ENCODE measurements around the gene ERFL.
A peak's percentile ranks its signal among the peaks of the same experiment; 100 is the strongest.

Gene ERFL

GRCh38 chr19:41907994-41908615 is 20.1 kb downstream of the ERFL start:
- DNase-seq (no peak), ATAC-seq (replicated peaks) (no peak)
- Mint-ChIP-seq H3K4me3 (no peak overlapping the region), H3K27ac (peak overlapping the region; percentile 83), H3K4me1 (peaks cover 45 to 57% of the 10 kb centered on the region in 2 donors), H3K27me3 (peaks cover 6 to 12% of the 10 kb centered on the region in 2 donors), H3K36me3 (peaks cover 30 to 58% of the 10 kb centered on the region in 2 donors), H3K9me3 (no peaks in the 10 kb centered on the region)

- DNase-seq = no peak
- no peak overlapping the region for H3K4me3 Mint-ChIP-seq
- peak overlapping the region; percentile 28 for H3K27ac Mint-ChIP-seq
- H3K36me3 Mint-ChIP-seq = peaks cover 34 to 67% of the 10 kb centered on the region in 2 donors
- H3K9me3 Mint-ChIP-seq = no peaks in the 10 kb centered on the region
- peaks cover 39 to 52% of the 10 kb centered on the region in 2 donors for H3K4me1 Mint-ChIP-seq
- ATAC-seq (replicated peaks) = no peak
- peaks cover 4 to 6% of the 10 kb centered on the region in 2 donors for H3K27me3 Mint-ChIP-seq
Measured at GRCh38 chr19:41906916-41907680, 21.2 kb downstream of the ERFL start.

- Mint-ChIP-seq H3K36me3 (peaks cover 39 to 73% of the 10 kb centered on the region in 2 donors), H3K9me3 (no peaks in the 10 kb centered on the region), H3K4me3 (no peak overlapping the region), H3K27ac (no peak overlapping the region), H3K27me3 (no peaks in the 10 kb centered on the region), H3K4me1 (peaks cover 36 to 44% of the 10 kb centered on the region in 2 donors)
- ATAC-seq (replicated peaks) = no peak
- DNase-seq = no peak
Measured at GRCh38 chr19:41906271-41906670, 22.0 kb downstream of the ERFL start.

- peaks cover 41 to 68% of the 10 kb centered on the region in 2 donors for H3K36me3 Mint-ChIP-seq
- no peaks in the 10 kb centered on the region for H3K27me3 Mint-ChIP-seq
- peaks cover 28 to 36% of the 10 kb centered on the region in 2 donors for H3K4me1 Mint-ChIP-seq
- ATAC-seq (replicated peaks) = no peak
- no peak for DNase-seq
- H3K4me3 Mint-ChIP-seq = no peak overlapping the region
- H3K27ac Mint-ChIP-seq = no peak overlapping the region
- no peaks in the 10 kb centered on the region for H3K9me3 Mint-ChIP-seq
Measured at GRCh38 chr19:41905273-41906002, 22.8 kb downstream of the ERFL start.

- peaks cover 25 to 33% of the 10 kb centered on the region in 2 donors for H3K4me1 Mint-ChIP-seq
- H3K27ac Mint-ChIP-seq = peak overlapping the region; percentile 44
- ATAC-seq (replicated peaks) (no peak), DNase-seq (no peak)
- H3K36me3 Mint-ChIP-seq = peaks cover 41 to 67% of the 10 kb centered on the region in 2 donors
- no peak overlapping the region for H3K4me3 Mint-ChIP-seq
- H3K9me3 Mint-ChIP-seq = no peaks in the 10 kb centered on the region
- no peaks in the 10 kb centered on the region for H3K27me3 Mint-ChIP-seq
Measured at GRCh38 chr19:41904118-41904870, 24.0 kb downstream of the ERFL start.

GRCh38 chr19:41903193-41903953 is 24.9 kb downstream of the ERFL start:
- ATAC-seq (replicated peaks) (no peak), DNase-seq (no peak)
- Mint-ChIP-seq H3K9me3 (no peaks in the 10 kb centered on the region), H3K4me3 (no peak overlapping the region), H3K36me3 (peaks cover 45 to 67% of the 10 kb centered on the region in 2 donors), H3K27ac (peak overlapping the region; percentile 76), H3K27me3 (no peaks in the 10 kb centered on the region), H3K4me1 (peaks cover 26 to 27% of the 10 kb centered on the region in 2 donors)

GRCh38 chr19:41902594-41902993 is 25.7 kb downstream of the ERFL start:
- no peaks in the 10 kb centered on the region for H3K9me3 Mint-ChIP-seq
- H3K4me1 Mint-ChIP-seq = peaks cover 33 to 34% of the 10 kb centered on the region in 2 donors
- no peak for DNase-seq
- H3K27me3 Mint-ChIP-seq = no peaks in the 10 kb centered on the region
- H3K36me3 Mint-ChIP-seq = peaks cover 52 to 75% of the 10 kb centered on the region in 2 donors
- no peak for ATAC-seq (replicated peaks)
- H3K4me3 Mint-ChIP-seq = no peak overlapping the region
- H3K27ac Mint-ChIP-seq = no peak overlapping the region

- DNase-seq (no peak), ATAC-seq (replicated peaks) (no peak)
- peaks cover 52 to 71% of the 10 kb centered on the region in 2 donors for H3K36me3 Mint-ChIP-seq
- peaks cover 30 to 33% of the 10 kb centered on the region in 2 donors for H3K4me1 Mint-ChIP-seq
- H3K27me3 Mint-ChIP-seq = no peaks in the 10 kb centered on the region
- no peaks in the 10 kb centered on the region for H3K9me3 Mint-ChIP-seq
- peak overlapping the region; percentile 17 for H3K27ac Mint-ChIP-seq
- H3K4me3 Mint-ChIP-seq = no peak overlapping the region
Measured at GRCh38 chr19:41901707-41902360, 26.4 kb downstream of the ERFL start.

GRCh38 chr19:41898235-41898634 is 30.0 kb downstream of the ERFL start:
- Mint-ChIP-seq H3K4me3 (no peak overlapping the region), H3K27me3 (no peaks in the 10 kb centered on the region), H3K9me3 (no peaks in the 10 kb centered on the region), H3K36me3 (peaks cover 41 to 61% of the 10 kb centered on the region in 2 donors), H3K27ac (no peak overlapping the region), H3K4me1 (peaks cover 26 to 34% of the 10 kb centered on the region in 2 donors)
- DNase-seq (no peak), ATAC-seq (replicated peaks) (no peak)

GRCh38 chr19:41897820-41898219 is 30.4 kb downstream of the ERFL start:
- DNase-seq (no peak), ATAC-seq (replicated peaks) (no peak)
- peaks cover 41 to 60% of the 10 kb centered on the region in 2 donors for H3K36me3 Mint-ChIP-seq
- no peaks in the 10 kb centered on the region for H3K27me3 Mint-ChIP-seq
- H3K9me3 Mint-ChIP-seq = no peaks in the 10 kb centered on the region
- peak overlapping the region; percentile 72 for H3K27ac Mint-ChIP-seq
- peaks cover 29 to 38% of the 10 kb centered on the region in 2 donors for H3K4me1 Mint-ChIP-seq
- no peak overlapping the region for H3K4me3 Mint-ChIP-seq

GRCh38 chr19:41897181-41897580 is 31.1 kb downstream of the ERFL start:
- ATAC-seq (replicated peaks) (no peak), DNase-seq (no peak)
- Mint-ChIP-seq H3K4me3 (no peak overlapping the region), H3K36me3 (peaks cover 41 to 55% of the 10 kb centered on the region in 2 donors), H3K4me1 (peaks cover 30 to 39% of the 10 kb centered on the region in 2 donors), H3K9me3 (no peaks in the 10 kb centered on the region), H3K27me3 (no peaks in the 10 kb centered on the region), H3K27ac (no peak overlapping the region)

- no peak for DNase-seq
- Mint-ChIP-seq H3K9me3 (no peaks in the 10 kb centered on the region), H3K27me3 (no peaks in the 10 kb centered on the region), H3K4me3 (no peak overlapping the region), H3K4me1 (peaks cover 28 to 39% of the 10 kb centered on the region in 2 donors), H3K36me3 (peaks cover 39 to 52% of the 10 kb centered on the region in 2 donors), H3K27ac (peak overlapping the region; percentile 21)
- no peak for ATAC-seq (replicated peaks)
Measured at GRCh38 chr19:41896581-41896942, 31.7 kb downstream of the ERFL start.

All from stimulated activated naive B cell treated with anti-CD40 and anti-IgM and Interleukin-4, amounts not matched to agents 10 μg/mL and 1 μg/mL and 100 μg/mL, for 72 hours (primary cell).